ENCODE measurements around the gene SOD2. TPM values are rescaled to one million over a fixed set of nuclear protein-coding genes. Genes with fewer than 3 reads are reported as not detected.
A peak's percentile ranks its signal among the peaks of the same experiment; 100 is the strongest.
"Not testable (repeated sequence)": the region's sequence is repeated elsewhere in the genome, so short reads cannot be mapped to it uniquely, and the experiment has no call there.

The SOD2 gene
- total and polyA plus RNA-seq, 7 donors: 573 to 11,097 (median 5,251) TPM

DNA sequence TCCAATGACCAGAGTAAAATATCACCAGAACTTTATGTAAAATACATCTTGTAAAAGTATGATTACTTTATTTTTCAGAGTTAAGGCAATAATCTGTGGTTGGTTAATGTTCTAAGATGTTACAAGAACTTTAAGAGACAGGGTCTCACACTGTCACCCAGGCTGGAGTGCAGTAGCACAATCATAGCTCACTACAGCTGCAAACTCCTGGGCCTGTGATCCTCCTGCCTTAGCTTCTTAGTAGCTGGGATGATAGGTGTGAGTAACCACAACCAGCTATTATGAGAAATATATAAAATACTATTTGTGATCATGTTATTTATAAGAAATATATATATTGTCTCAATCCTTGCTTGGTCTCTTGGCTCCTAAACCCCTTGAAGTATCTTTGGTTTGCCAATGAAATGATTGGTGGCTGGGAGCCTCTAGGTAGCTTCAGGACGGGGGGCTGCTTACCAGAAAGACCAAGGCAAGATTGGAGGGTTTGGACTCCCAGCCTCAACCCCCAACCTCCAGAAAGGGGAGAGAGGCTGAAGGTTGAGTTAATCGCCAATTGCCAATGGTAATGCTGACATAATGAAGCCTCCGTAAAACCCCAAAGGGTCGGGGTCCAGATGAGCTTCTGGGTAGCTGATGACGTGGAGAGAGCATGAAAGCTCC, 15.4 kb downstream of the SOD2 start:
- H3K27ac ChIP-seq: peak overlapping the region; percentile 27
- ATAC-seq (peak; percentile 24 to 44 (median 39)), DNase-seq (no peak)
- H3K4me1 ChIP-seq: peaks cover 4% of the 10 kb centered on the region
- intact Hi-C loops (cut with DNase I): no loop called here
- no peaks in the 10 kb centered on the region for H3K27me3 ChIP-seq (ENCODE audit: insufficient read depth in 3 of 3, low read length in 2 of 3)
- no peak for TF ChIP-seq CTCF (IDR thresholded peaks at IDR 0.05)
- H3K4me3 ChIP-seq: no peak overlapping the region
- 96% methylated on average over 5 of the region's 5 CpGs for WGBS, 3 donors
- no peaks in the 10 kb centered on the region for H3K9me3 ChIP-seq
- H3K36me3 ChIP-seq (ENCODE audit: insufficient read depth in 1 of 2, low read depth in 1 of 2): peaks cover 7 to 52% of the 10 kb centered on the region in 2 donors

DNA sequence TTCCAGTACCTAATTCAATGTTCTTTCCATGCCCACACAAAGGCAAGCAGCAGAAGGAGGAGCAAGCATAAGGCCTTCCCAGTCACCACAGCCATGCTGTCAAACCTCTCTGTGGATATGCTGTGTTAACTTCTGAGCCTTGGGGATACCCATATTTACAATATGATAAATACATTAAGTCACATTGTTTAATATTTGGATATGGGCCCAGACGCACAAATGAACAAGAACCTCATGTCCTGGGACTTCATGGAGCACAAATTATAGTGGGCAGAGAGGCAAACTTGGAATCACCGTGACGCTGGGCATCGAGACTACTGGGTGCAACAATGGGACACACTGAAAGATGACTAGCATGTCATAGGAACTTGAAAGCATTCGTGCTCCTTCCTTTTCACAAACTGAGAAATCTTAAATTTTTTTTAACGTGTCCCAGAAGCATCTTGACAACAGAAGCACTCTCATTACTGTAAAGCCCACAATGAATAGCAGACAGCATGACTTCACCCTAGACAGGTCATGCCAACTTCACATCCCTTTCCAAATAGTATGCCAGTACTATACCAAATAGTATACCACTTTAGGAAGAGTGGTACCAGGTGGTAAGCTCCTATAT, 16.0 kb downstream of the SOD2 start:
- 74 to 87% (median 78%) methylated on average over 6 of the region's 6 CpGs for WGBS, 3 donors
- H3K4me3 ChIP-seq: no peak overlapping the region
- intact Hi-C loops (cut with DNase I): no loop called here
- H3K27ac ChIP-seq: peak overlapping the region; percentile 27
- no peaks in the 10 kb centered on the region for H3K9me3 ChIP-seq
- H3K36me3 ChIP-seq (ENCODE audit: insufficient read depth in 1 of 2, low read depth in 1 of 2): peaks cover 4 to 46% of the 10 kb centered on the region in 2 donors
- H3K4me1 ChIP-seq: no peaks in the 10 kb centered on the region
- H3K27me3 ChIP-seq (ENCODE audit: insufficient read depth in 3 of 3, low read length in 2 of 3): no peaks in the 10 kb centered on the region
- DNase-seq: no peak
- peak; percentile 45 to 58 (median 50) for ATAC-seq
- no peak for TF ChIP-seq CTCF (IDR thresholded peaks at IDR 0.05)

DNA sequence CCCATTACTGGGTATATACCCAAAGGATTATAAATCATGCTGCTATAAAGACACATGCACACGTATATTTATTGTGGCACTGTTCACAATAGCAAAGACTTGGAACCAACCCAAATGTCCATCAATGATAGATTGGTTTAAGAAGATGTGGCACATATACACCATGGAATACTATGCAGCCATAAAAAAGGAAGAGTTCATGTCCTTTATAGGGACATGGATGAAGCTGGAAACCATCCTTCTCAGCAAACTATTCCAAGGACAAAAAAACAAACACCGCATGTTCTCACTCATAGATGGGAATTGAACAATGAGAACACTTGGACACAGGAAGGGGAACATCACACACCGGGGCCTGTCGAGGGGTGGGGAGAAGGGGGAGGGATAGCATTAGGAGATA, 16.8 kb downstream of the SOD2 start:
- H3K27me3 ChIP-seq (ENCODE audit: insufficient read depth in 3 of 3, low read length in 2 of 3); ATAC-seq; H3K9me3 ChIP-seq; H3K4me3 ChIP-seq; DNase-seq; intact Hi-C loops (cut with DNase I); H3K4me1 ChIP-seq; H3K27ac ChIP-seq: not testable (repeated sequence)
- peaks cover 0 to 41% of the 10 kb centered on the region in 2 donors for H3K36me3 ChIP-seq (ENCODE audit: insufficient read depth in 1 of 2, low read depth in 1 of 2)
- 86 to 94% (median 88%) methylated on average over 4 of the region's 4 CpGs for WGBS, 3 donors

GRCh38 chr6:159665868-159666635, 27.0 kb downstream of the SOD2 start:
- H3K27me3 ChIP-seq (ENCODE audit: insufficient read depth in 3 of 3, low read length in 2 of 3): no peaks in the 10 kb centered on the region
- ATAC-seq (peak in 1 of 4 donors; percentile 2), DNase-seq (no peak)
- H3K36me3 ChIP-seq (ENCODE audit: insufficient read depth in 1 of 2, low read depth in 1 of 2): peaks cover 4 to 42% of the 10 kb centered on the region in 2 donors
- H3K4me3 ChIP-seq: no peak overlapping the region
- WGBS, 3 donors: 86 to 91% (median 90%) methylated on average over 7 of the region's 7 CpGs
- no peaks in the 10 kb centered on the region for H3K4me1 ChIP-seq
- no peaks in the 10 kb centered on the region for H3K9me3 ChIP-seq
- intact Hi-C loops (cut with DNase I): no loop called here
- no peak overlapping the region for H3K27ac ChIP-seq
- no peak for TF ChIP-seq CTCF (IDR thresholded peaks at IDR 0.05)

GRCh38 chr6:159663368-159663889, 29.6 kb downstream of the SOD2 start:
- intact Hi-C loops (cut with DNase I); H3K4me3 ChIP-seq; H3K27ac ChIP-seq; H3K4me1 ChIP-seq; DNase-seq; H3K27me3 ChIP-seq (ENCODE audit: insufficient read depth in 3 of 3, low read length in 2 of 3); H3K9me3 ChIP-seq; ATAC-seq: not testable (repeated sequence)
- H3K36me3 ChIP-seq (ENCODE audit: insufficient read depth in 1 of 2, low read depth in 1 of 2): peaks cover 0 to 21% of the 10 kb centered on the region in 2 donors
- WGBS, 3 donors: 84 to 98% (median 89%) methylated on average over 1 of the region's 1 CpG

GRCh38 chr6:159661977-159662376, 31.1 kb downstream of the SOD2 start:
- H3K4me3 ChIP-seq; H3K27ac ChIP-seq; intact Hi-C loops (cut with DNase I); H3K27me3 ChIP-seq (ENCODE audit: insufficient read depth in 3 of 3, low read length in 2 of 3); DNase-seq; H3K4me1 ChIP-seq; H3K9me3 ChIP-seq: not testable (repeated sequence)
- peak in 2 of 4 donors; percentile 19 to 23 for ATAC-seq
- H3K36me3 ChIP-seq (ENCODE audit: insufficient read depth in 1 of 2, low read depth in 1 of 2): peaks cover 0 to 21% of the 10 kb centered on the region in 2 donors
- 91 to 100% (median 100%) methylated on average over 1 of the region's 1 CpG for WGBS, 3 donors
